ENCODE measurements around the gene MSRB3. TPM values are rescaled to one million over a fixed set of nuclear protein-coding genes. Genes with fewer than 3 reads are reported as not detected.
A peak's percentile ranks its signal among the peaks of the same experiment; 100 is the strongest.

The MSRB3 gene
- total and polyA plus RNA-seq, 7 donors, result 15.4 to 64.1 (median 48.3) TPM

DNA sequence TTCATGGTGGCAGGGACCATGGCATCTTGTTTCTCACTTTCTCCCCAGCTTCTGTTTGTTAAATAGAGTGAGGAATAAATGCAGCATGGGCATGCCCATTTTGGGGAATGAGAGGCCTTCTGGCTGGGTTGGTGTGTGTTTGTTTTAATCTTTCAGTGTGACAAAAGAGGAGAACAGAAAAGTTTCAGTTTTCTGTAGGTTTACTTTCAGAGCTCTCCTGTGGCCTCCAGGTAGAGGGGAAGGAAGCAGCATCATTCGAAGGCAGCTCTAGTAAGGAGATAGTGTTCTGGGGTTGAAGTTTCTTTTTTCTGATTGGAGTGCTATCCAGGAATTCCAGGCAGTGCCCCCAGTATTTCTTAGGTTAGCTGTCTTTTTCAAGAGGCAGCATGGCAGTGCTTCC lies 15.3 kb downstream of the MSRB3 start:
- Histone ChIP-seq H3K4me3 (no peak overlapping the region), H3K4me1 (peaks cover 25% of the 10 kb centered on the region), H3K36me3 (ENCODE audit: insufficient read depth in 1 of 2, low read depth in 1 of 2) (no peaks in the 10 kb centered on the region), H3K27ac (no peak overlapping the region), H3K27me3 (ENCODE audit: insufficient read depth in 3 of 3, low read length in 2 of 3) (no peaks in the 10 kb centered on the region), H3K9me3 (no peaks in the 10 kb centered on the region)
- TF ChIP-seq, protein P1, sequence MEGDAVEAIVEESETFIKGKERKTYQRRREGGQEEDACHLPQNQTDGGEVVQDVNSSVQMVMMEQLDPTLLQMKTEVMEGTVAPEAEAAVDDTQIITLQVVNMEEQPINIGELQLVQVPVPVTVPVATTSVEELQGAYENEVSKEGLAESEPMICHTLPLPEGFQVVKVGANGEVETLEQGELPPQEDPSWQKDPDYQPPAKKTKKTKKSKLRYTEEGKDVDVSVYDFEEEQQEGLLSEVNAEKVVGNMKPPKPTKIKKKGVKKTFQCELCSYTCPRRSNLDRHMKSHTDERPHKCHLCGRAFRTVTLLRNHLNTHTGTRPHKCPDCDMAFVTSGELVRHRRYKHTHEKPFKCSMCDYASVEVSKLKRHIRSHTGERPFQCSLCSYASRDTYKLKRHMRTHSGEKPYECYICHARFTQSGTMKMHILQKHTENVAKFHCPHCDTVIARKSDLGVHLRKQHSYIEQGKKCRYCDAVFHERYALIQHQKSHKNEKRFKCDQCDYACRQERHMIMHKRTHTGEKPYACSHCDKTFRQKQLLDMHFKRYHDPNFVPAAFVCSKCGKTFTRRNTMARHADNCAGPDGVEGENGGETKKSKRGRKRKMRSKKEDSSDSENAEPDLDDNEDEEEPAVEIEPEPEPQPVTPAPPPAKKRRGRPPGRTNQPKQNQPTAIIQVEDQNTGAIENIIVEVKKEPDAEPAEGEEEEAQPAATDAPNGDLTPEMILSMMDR (IDR thresholded peaks at IDR 0.05), result no peak
- DNase-seq (no peak), ATAC-seq (no peak)
- intact Hi-C loops (cut with DNase I), result no loop called here
- 91 to 95% (median 95%) methylated on average over 1 of the region's 1 CpG for WGBS, 3 donors

DNA sequence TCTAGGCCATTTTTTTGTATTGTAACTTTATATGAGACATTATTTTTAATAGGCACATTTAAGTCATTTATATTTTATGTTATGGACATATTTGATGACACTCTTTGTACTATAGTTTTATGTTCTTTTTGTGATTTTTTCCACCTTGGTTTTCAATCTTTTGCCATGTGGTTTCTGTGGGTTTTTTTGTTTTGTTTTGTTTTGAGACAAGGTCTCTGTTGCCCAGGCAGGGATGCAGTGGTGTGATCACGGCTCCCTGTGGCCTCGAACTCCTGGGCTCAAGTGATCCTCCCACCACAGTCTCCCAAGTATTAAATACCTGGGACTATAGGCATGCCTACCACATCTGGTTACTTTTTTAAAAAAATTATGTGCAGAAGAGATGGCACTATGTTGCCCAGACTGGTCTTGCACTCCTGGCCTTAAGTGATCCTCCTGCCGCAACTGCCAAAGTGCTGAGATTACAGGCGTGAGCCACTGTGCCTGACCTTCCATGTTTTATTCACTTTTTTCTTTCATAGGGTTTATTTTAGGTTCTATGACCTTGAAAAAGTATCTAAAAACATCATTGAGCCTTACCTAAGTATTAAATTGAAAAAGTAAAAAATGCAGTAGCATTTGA lies 16.3 kb downstream of the MSRB3 start:
- Histone ChIP-seq H3K4me3 (no peak overlapping the region), H3K9me3 (no peaks in the 10 kb centered on the region), H3K27ac (no peak overlapping the region), H3K27me3 (ENCODE audit: insufficient read depth in 3 of 3, low read length in 2 of 3) (no peaks in the 10 kb centered on the region), H3K4me1 (peaks cover 35% of the 10 kb centered on the region), H3K36me3 (ENCODE audit: insufficient read depth in 1 of 2, low read depth in 1 of 2) (no peaks in the 10 kb centered on the region)
- 76 to 91% (median 90%) methylated on average over 4 of the region's 4 CpGs for WGBS, 3 donors
- DNase-seq, result no peak
- TF ChIP-seq, protein P1 (IDR thresholded peaks at IDR 0.05), result no peak
- intact Hi-C loops (cut with DNase I), result no loop called here
- ATAC-seq, result no peak

DNA sequence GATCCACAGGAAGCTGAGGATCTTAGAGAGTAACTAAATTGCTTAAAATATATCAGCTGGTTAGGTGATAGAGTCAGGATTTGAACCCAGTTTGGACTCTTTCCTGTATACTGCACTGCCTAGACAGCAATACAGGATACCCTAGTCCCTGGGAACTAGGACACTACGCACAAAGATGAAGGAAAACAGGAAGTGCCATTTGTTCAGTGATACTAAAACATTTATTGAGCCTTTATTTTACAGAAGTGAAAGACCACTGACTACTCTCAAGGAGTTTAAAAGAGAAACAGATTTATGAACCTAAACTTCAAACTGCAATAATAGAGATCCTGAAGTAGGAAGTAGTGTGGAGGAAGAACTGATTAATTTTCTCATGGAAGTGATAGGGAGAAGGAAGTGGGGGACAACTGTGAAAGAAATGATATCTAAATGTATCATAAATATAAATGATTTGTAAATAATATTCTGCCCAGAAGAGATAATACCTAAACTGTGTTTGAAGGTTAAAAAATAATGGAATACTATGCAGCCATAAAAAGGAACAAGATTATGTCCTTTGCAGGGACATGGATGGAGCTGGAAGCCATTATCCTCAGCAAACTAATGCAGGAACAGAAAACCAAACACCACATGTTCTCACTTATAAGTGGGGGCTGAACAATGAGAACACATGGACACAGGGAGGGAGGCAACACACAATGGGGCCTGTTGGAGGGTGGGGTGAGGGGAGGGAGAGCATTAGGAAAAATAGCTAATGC lies 18.2 kb downstream of the MSRB3 start:
- H3K4me3 ChIP-seq, result no peak overlapping the region
- no peaks in the 10 kb centered on the region for H3K36me3 ChIP-seq (ENCODE audit: insufficient read depth in 1 of 2, low read depth in 1 of 2)
- DNase-seq, result no peak
- no peak for ATAC-seq
- TF ChIP-seq, protein P1 (IDR thresholded peaks at IDR 0.05), result no peak
- intact Hi-C loops (cut with DNase I), result no loop called here
- WGBS, 3 donors, result 88 to 95% (median 90%) methylated on average over 1 of the region's 1 CpG
- H3K9me3 ChIP-seq, result no peaks in the 10 kb centered on the region
- no peak overlapping the region for H3K27ac ChIP-seq
- H3K4me1 ChIP-seq, result peaks cover 45% of the 10 kb centered on the region
- no peaks in the 10 kb centered on the region for H3K27me3 ChIP-seq (ENCODE audit: insufficient read depth in 3 of 3, low read length in 2 of 3)

DNA sequence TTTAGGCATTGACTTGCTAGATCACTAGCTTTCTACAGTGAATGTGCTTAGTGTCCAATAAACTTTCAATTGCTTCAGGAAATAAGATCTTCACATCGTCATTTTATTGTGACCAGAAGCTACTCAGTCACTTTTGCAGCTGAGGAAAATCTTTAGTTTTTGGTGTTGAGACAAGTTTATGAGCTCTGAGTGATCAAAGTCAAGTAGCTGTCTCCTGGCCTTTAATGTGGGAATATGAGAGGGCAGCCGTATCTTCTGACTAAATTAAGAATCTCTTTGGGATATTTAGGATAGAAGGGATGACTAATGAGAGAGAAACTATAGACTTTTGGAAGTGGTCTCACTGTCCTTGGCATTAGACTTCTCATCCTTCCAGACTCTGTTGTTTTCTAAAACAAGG lies 21.6 kb downstream of the MSRB3 start:
- no peak overlapping the region for H3K27ac ChIP-seq
- TF ChIP-seq, protein P1 (IDR thresholded peaks at IDR 0.05), result no peak
- H3K36me3 ChIP-seq (ENCODE audit: insufficient read depth in 1 of 2, low read depth in 1 of 2), result no peaks in the 10 kb centered on the region
- intact Hi-C loops (cut with DNase I), result no loop called here
- no peaks in the 10 kb centered on the region for H3K27me3 ChIP-seq (ENCODE audit: insufficient read depth in 3 of 3, low read length in 2 of 3)
- 34 to 55% (median 43%) methylated on average over 2 of the region's 2 CpGs for WGBS, 3 donors
- no peaks in the 10 kb centered on the region for H3K9me3 ChIP-seq
- ATAC-seq (peak in 1 of 4 donors; percentile 19), DNase-seq (no peak)
- peaks cover 30% of the 10 kb centered on the region for H3K4me1 ChIP-seq
- no peak overlapping the region for H3K4me3 ChIP-seq
